ENCODE results near the gene IGSF10. TPM values are rescaled to one million over a fixed set of nuclear protein-coding genes. Genes with fewer than 3 reads are reported as not detected.

Gene IGSF10
- total and polyA plus RNA-seq, 2 donors = 9.8 to 23.2 TPM

DNA sequence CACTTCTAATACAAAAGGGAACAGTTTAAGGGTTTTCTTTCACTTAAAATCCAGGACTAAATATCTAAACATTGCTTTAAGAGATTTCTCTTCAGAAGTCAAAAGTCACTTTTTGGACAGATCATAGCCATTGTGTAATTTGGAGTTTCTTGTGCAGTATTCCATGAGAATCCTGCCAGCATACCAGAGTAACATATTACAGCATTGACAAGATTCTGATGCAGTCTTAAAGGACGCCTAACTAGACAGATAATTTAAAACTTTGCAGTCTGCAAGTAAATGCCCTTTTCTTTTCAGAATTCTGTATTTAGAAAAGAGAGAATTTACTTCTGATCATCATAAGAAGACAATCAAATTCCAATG, 17.5 kb upstream of the IGSF10 start:
- H3K4me3 ChIP-seq (ENCODE audit: low read depth, low read length) = no peak overlapping the region
- WGBS = 35% methylated on average over 1 of the region's 1 CpG
- H3K4me1 ChIP-seq (ENCODE audit: insufficient read depth) = no peaks in the 10 kb centered on the region
- H3K27ac ChIP-seq (ENCODE audit: low read depth) = no peak overlapping the region
- no peak for DNase-seq (ENCODE audit: extremely low spot score)
- no peaks in the 10 kb centered on the region for H3K36me3 ChIP-seq (ENCODE audit: insufficient read depth)

DNA sequence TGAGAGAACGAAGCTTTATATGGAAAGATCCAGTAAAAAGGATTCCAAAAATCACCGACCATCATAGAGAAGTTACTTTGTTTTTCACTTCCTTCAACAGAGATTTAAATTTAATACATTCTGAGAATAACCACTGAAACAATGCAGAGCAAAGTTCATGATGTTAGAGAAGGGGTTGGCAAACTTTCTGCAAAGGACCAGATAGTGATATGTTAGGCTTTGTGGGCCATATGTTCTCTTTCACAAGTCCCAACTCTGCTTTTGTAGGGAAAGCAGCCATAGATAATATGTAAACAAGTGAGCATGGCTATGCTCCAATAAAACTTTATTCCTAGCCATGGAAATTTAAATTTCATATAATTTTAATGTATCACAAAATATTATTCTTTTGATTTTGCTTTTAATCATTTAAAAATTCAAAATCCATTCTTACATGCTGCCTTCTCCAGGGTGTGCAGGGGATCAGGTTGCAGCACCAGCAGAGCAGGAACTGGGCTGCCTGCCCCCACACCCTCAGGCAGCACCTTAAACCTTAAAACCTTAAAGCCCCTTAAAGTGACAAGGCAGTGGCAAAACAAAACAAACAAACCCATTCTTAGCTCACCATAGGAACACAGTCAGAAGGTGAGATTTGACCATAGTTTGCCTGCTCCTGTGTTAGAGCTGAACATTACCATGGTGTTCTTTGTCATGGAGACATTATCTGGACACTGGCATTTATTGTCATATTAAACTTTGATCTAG, 16.9 kb upstream of the IGSF10 start:
- no peak overlapping the region for H3K27ac ChIP-seq (ENCODE audit: low read depth)
- no peaks in the 10 kb centered on the region for H3K4me1 ChIP-seq (ENCODE audit: insufficient read depth)
- no peak for DNase-seq (ENCODE audit: extremely low spot score)
- 48% methylated on average over 2 of the region's 2 CpGs for WGBS
- no peak overlapping the region for H3K4me3 ChIP-seq (ENCODE audit: low read depth, low read length)
- no peaks in the 10 kb centered on the region for H3K36me3 ChIP-seq (ENCODE audit: insufficient read depth)

DNA sequence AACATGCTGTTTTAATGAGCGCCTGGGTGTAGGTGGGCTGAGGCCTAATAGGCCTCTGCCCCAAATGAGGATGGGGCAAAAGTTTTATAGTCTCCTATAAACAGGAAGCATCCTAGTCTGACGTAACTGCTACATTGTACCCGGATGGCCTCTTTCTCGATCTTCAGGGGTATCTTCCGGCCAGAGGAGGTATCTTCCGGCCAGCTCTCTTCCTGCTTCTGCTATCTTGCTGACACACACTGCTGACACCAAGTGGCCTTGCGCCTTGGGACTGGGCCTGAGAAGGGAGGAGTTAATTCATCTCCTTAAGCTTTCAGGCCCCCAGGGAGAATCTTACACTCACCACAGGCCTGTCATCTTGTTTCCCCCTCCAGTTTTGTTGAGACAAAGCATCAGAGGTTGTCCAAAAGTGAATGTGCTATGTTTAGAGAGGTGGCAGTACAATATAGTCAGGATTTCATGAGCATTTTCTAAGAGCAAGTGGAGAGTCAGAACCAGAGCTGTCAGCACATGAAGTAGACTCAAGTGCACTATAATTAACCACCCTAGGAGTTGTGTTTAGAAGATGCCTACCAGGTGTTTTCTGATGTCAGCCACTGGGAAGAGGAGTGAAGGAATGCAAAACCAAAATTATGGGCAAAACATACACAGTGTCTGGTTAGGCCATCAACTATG, 15.6 kb upstream of the IGSF10 start:
- Histone ChIP-seq H3K36me3 (ENCODE audit: insufficient read depth) (no peaks in the 10 kb centered on the region), H3K27ac (ENCODE audit: low read depth) (no peak overlapping the region), H3K4me3 (ENCODE audit: low read depth, low read length) (no peak overlapping the region), H3K4me1 (ENCODE audit: insufficient read depth) (no peaks in the 10 kb centered on the region)
- DNase-seq (ENCODE audit: extremely low spot score) = no peak
- 81% methylated on average over 7 of the region's 7 CpGs for WGBS

DNA sequence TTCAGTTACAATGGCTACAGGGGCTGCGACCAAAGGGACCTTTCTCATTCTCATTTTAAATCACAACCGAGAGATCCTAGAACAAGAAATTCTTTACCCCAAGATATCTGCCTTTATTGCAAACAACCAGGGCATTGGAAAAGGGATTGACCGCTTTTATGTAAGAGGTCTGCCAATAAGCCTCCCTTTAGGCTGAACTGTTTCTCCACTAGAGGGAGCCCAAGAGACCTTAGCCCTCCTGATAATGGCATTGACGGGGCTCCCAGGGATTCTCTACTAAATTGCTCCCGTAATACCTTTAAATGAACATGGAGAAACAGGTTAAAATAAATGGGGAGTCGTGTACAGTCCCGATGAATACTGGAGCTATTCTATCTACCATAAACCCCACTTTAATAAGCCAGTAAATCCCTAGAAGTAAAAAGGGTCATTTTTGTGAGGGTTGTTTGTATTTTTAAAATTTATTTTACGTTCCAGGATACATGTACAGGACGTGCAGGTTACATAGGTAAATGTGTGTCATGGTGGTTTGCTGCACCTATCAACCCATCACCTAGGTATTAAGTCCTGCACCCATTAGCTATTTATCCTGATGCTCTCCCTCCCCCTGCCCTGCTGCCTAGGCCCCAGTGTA, 7.5 kb upstream of the IGSF10 start:
- 63% methylated on average over 9 of the region's 9 CpGs for WGBS

DNA sequence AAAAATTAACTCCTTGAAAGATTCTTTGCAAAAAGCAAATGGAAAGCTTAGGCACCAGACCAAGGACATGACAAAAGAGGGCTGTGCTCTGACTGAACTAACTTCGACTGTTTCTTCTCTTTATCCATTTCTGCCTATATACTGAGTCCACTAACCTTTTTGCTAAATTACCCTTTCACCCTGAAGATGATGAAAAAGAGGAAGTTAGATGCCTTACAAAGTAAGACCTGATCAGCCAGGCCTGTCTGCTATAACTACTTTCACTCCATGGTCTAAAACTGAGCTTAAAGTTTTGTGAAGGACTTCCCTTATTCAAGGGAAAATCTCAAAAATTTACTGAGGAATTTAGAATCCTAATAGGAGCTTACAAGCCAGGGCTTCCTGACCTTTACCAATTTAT, 6.2 kb upstream of the IGSF10 start:
- Histone ChIP-seq H3K4me3 (ENCODE audit: low read depth, low read length) (no peak overlapping the region), H3K36me3 (ENCODE audit: insufficient read depth) (no peaks in the 10 kb centered on the region), H3K4me1 (ENCODE audit: insufficient read depth) (no peaks in the 10 kb centered on the region), H3K27ac (ENCODE audit: low read depth) (no peak overlapping the region)
- 83% methylated on average over 1 of the region's 1 CpG for WGBS
- DNase-seq (ENCODE audit: extremely low spot score) = no peak

More for the DNA sequence above, 7.5 kb upstream of the IGSF10 start:
- DNase-seq (ENCODE audit: extremely low spot score) = no peak
- H3K4me1 ChIP-seq (ENCODE audit: insufficient read depth) = no peaks in the 10 kb centered on the region
- H3K36me3 ChIP-seq (ENCODE audit: insufficient read depth) = no peaks in the 10 kb centered on the region
- H3K4me3 ChIP-seq (ENCODE audit: low read depth, low read length) = no peak overlapping the region
- H3K27ac ChIP-seq (ENCODE audit: low read depth) = no peak overlapping the region

DNA sequence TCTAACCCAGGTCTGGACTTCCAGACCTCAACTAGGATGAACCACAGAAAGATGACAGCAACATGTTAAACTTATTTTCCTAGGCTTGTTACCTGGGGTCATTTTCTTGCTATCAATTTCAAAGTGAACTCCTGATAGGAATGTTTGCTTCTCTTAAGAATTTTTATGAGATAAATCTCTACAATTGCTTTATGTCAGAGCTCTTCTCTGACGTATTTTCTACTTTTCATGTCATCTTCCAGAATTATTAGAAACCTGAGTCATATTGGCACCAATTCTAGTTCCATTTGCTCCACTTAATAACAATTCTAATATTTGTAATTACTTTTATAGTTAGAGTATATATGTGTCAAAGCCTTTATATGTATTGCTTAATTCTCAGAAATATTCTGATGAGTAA, 2.1 kb upstream of the IGSF10 start:
- Histone ChIP-seq H3K4me3 (ENCODE audit: low read depth, low read length) (no peak overlapping the region), H3K36me3 (ENCODE audit: insufficient read depth) (no peaks in the 10 kb centered on the region), H3K27ac (ENCODE audit: low read depth) (no peak overlapping the region), H3K4me1 (ENCODE audit: insufficient read depth) (no peaks in the 10 kb centered on the region)
- DNase-seq (ENCODE audit: extremely low spot score) = no peak
- 75% methylated on average over 1 of the region's 1 CpG for WGBS

DNA sequence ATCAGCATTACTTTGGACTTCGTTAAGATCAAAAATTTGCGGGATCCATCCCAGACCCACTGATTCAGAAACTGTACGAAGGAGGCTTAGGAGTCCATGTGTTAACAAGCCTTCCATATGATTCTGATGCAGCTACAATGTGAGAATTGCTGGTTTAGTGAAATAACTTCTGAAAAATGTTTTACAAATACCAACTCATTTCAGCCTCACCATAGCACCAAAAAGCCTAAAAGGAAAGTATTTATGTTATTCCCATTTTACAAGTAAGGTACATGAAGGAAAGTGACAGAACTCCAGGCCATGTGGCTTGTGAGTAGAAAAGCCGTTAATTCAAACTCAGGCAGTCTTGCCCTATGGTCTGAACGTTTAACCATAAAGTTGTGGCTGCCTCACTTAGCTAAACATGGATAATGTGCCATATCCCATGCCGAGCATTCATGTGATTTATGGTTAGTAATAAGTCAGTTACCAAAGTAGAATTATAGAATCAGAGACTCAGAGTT, 1.5 kb upstream of the IGSF10 start:
- Histone ChIP-seq H3K4me1 (ENCODE audit: insufficient read depth) (no peaks in the 10 kb centered on the region), H3K36me3 (ENCODE audit: insufficient read depth) (no peaks in the 10 kb centered on the region), H3K27ac (ENCODE audit: low read depth) (no peak overlapping the region), H3K4me3 (ENCODE audit: low read depth, low read length) (no peak overlapping the region)
- 84% methylated on average over 6 of the region's 6 CpGs for WGBS
- no peak for DNase-seq (ENCODE audit: extremely low spot score)

DNA sequence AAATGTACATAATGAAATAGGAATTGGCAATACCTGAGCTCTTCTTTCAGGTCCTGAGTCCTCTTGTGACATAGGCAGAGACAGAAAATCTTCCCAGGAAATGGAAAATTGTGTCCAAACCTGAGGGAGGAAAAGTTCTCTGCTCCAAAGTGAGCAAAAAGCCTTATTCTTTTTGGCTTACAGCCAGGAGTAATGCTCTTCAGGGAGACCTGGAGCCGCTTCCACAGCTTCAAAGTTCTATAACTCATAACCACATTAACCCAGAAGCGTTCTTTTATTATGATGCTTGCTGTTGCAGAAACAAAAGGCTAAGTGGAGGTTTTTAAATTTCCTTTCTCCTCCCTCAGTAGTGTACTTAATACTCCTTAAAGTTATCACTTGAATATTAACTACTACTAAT, 633 bp downstream of the IGSF10 start:
- DNase-seq (ENCODE audit: extremely low spot score) = no peak
- no peaks in the 10 kb centered on the region for H3K4me1 ChIP-seq (ENCODE audit: insufficient read depth)
- no peak overlapping the region for H3K27ac ChIP-seq (ENCODE audit: low read depth)
- H3K4me3 ChIP-seq (ENCODE audit: low read depth, low read length) = no peak overlapping the region
- 42% methylated on average over 2 of the region's 2 CpGs for WGBS
- H3K36me3 ChIP-seq (ENCODE audit: insufficient read depth) = no peaks in the 10 kb centered on the region

DNA sequence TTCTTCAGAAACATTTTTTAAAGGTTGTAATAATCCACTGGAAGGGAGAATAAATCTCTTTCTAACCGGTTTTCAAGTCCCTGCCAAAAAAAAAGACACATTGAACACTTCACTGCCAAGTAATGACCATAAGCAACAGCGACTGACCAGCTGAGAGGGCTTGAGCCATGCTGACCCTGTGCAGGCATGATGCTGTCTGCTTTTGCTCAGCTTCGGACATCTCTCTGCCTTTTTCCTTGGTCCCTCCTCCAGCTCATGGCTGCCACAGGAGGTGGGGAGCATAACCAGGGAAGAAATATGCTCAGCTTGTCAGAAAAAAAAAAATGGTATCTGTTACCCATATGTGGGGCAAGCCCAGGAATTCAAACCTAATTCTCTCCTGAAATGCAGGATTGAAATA, 1.5 kb downstream of the IGSF10 start:
- Histone ChIP-seq H3K36me3 (ENCODE audit: insufficient read depth) (no peaks in the 10 kb centered on the region), H3K27ac (ENCODE audit: low read depth) (no peak overlapping the region), H3K4me3 (ENCODE audit: low read depth, low read length) (no peak overlapping the region), H3K4me1 (ENCODE audit: insufficient read depth) (no peaks in the 10 kb centered on the region)
- WGBS = 34% methylated on average over 3 of the region's 3 CpGs
- no peak for DNase-seq (ENCODE audit: extremely low spot score)

DNA sequence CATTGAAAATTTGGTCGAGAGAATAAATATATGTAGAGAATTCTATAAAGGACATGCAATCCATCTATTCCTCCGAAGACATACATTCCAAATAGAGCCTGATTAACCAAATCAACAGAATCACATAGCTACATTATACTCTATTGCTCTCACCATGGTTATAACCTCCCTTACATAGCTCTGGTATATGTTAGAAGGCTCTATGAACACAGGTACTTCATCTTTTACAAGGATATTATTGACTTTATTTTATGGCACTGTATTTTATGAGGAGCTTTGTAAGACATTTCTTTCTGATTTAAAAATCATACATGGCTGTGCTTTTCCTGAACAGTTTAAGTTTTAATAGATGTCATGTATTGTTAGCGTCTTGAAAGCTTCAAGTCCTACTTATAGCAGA, 4.8 kb downstream of the IGSF10 start:
- Histone ChIP-seq H3K4me1 (ENCODE audit: insufficient read depth) (no peaks in the 10 kb centered on the region), H3K4me3 (ENCODE audit: low read depth, low read length) (no peak overlapping the region), H3K27ac (ENCODE audit: low read depth) (no peak overlapping the region), H3K36me3 (ENCODE audit: insufficient read depth) (no peaks in the 10 kb centered on the region)
- no peak for DNase-seq (ENCODE audit: extremely low spot score)
- WGBS = 82% methylated on average over 3 of the region's 3 CpGs

DNA sequence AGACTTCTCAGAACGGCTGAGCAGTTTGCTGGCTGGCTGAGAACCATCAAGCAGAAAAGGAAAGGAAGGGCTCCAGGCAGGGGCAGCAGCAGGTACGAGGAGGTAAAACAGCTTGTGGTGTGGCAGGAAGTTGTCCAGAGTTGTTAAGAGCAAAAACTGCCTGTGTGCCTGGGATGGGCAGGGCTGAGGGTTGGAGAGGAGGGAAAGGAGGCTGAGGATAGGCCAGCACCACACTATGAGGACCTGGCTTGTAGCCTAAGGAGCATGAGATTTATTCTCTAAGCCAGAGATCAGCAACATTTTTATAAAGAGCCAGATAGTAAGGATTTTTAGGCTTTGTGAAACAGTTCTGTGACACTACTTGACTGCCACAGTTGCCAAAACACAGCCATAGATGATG, 8.0 kb downstream of the IGSF10 start:
- H3K4me1 ChIP-seq (ENCODE audit: insufficient read depth) = no peaks in the 10 kb centered on the region
- no peak overlapping the region for H3K27ac ChIP-seq (ENCODE audit: low read depth)
- DNase-seq (ENCODE audit: extremely low spot score) = no peak
- 36% methylated on average over 2 of the region's 2 CpGs for WGBS
- H3K4me3 ChIP-seq (ENCODE audit: low read depth, low read length) = no peak overlapping the region
- no peaks in the 10 kb centered on the region for H3K36me3 ChIP-seq (ENCODE audit: insufficient read depth)

DNA sequence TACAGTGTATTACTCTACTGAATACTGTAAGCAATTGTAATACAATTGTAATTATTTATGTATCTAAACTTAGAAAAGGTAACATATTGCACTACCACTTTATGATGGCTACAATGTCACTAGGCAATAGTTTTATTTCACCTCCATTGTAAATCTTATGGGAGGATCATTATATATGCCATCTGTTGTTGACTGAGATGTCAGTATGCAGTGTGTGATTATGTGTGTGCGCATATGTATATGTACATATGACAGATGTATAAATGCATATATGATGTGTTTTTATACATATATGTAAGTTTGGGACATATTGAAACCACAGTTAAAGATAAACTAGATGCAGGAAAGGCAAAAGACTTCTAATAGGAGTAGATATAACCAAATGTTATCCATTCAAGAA, 8.5 kb downstream of the IGSF10 start:
- no peaks in the 10 kb centered on the region for H3K36me3 ChIP-seq (ENCODE audit: insufficient read depth)
- H3K27ac ChIP-seq (ENCODE audit: low read depth) = no peak overlapping the region
- no peaks in the 10 kb centered on the region for H3K4me1 ChIP-seq (ENCODE audit: insufficient read depth)
- WGBS = 41% methylated on average over 1 of the region's 1 CpG
- no peak for DNase-seq (ENCODE audit: extremely low spot score)
- H3K4me3 ChIP-seq (ENCODE audit: low read depth, low read length) = no peak overlapping the region

DNA sequence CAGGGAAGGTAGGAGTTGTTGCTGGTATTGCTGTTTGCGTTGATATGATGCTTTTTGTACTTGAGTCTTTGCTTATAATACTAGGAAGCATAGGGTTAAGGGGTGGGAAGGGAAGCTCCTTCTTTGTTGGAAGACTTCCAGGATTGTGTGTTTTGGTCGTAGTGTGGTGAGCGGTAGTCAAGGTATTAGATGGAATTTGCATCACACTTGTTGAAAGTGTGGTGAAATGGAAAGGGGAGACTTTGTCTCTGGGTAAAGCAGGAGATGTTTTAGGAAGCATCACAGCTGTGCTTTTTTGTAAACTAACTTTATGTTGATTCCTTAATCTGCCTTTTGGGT, 14.9 kb downstream of the IGSF10 start:
- Histone ChIP-seq H3K27ac (ENCODE audit: low read depth) (no peak overlapping the region), H3K4me3 (ENCODE audit: low read depth, low read length) (no peak overlapping the region), H3K4me1 (ENCODE audit: insufficient read depth) (no peaks in the 10 kb centered on the region), H3K36me3 (ENCODE audit: insufficient read depth) (no peaks in the 10 kb centered on the region)
- 58% methylated on average over 3 of the region's 3 CpGs for WGBS
- no peak for DNase-seq (ENCODE audit: extremely low spot score)

All from urinary bladder (tissue), 4 donors.